Activated T-cell treated with anti-CD3 and anti-CD28 coated beads for 24 hours (primary cell): Measurements from ENCODE around the gene AGBL5.
"Not testable (repeated sequence)": the region's sequence is repeated elsewhere in the genome, so short reads cannot be mapped to it uniquely, and the experiment has no call there.

Experiments used
- DNase-seq: peaks from one replicate; pipeline ENCODE4 v3.0.0-alpha.2; 2020; ENCODE audit warnings: low read depth

The AGBL5 gene

GRCh38 chr2:27118525-27119329 lies 67.3 kb downstream of the AGBL5 start, which contains the start of gene CGREF1:
CGREF1 (minus strand) TSS chr2:27119128; CDS start chr2:27104366, 14,762 bp downstream.
- DNase-seq, result no peak

DNA sequence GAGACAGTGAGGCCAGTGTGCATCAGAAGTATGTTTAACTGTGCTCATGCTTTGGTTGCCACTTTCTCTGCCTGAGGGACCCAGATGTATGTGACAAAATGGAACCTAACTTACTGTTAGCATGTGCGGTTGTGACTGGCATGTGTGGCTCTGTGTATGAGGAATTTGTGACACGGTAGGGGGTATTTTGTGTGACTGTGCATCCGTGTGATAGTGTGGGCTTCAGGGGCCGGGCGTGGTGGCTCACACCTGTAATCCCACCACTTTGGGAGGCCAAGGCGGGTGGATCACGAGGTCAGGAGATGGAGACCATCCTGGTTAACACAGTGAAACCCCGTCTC lies 67.8 kb downstream of the AGBL5 start:
- DNase-seq, result not testable (repeated sequence)
